Esophagus squamous epithelium (tissue), 4 donors: ENCODE data around the gene TFPT.

Source experiments
- POLR2A ChIP-seq, 4 donors: fragments of 450-650 bp; IDR thresholded peaks; one replicate each; pipeline ENCODE4 v1.6.1; 2017; ENCODE audit warnings: antibody characterized with exemption in 4 of 4, mild to moderate bottlenecking in 4 of 4, moderate library complexity in 3 of 4
- TF ChIP-seq, protein P1 (sequence below), 6 experiments: fragments of 450-650 bp in 4 of 6; fragments of 200-600 bp in 2 of 6; sonication (generic) in 2 of 6; IDR thresholded peaks; one replicate each; pipeline ENCODE4 v1.5.1; 2016 to 2019; ENCODE audit warnings: antibody characterized with exemption in 6 of 6, mild to moderate bottlenecking in 4 of 6, moderate library complexity in 4 of 6

DNA sequence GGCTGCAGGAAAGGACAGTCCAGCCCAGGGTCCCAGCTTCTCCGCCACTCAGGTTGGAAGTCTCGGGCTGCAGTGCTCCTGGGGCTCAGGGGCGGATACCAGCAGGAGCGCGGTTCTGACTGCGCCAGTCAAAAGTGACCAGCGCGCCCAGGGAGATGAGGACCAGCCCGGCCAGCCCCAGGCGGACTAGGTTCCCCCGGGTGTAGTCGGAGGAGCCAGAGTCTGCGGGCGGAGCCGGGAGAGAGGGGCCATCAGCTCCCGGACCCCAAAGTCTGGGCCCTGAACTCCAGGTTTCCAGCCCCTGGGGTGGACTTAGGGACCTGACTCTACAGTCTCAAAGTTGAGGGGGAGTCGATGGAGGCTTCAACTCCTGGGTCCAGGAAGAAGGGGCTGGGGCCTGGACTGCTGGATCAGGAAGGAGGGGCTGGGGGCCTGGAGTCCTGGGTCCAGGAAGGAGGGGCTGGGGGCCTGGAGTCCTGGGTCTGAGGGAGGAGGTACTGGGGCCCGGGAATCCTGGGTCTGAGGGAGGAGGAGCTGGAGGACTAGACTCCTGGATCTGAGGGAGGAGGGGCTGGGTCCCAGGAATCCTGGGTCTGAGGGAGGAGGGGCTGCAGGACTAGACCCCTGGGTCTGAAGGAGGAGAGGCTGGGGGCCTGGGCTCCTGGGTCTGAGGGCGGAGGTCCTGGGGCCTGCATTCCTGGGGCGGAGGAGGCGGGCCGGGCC is 20.2 kb downstream of the TFPT start:
- no peak for TF ChIP-seq POLR2A (IDR thresholded peaks at IDR 0.05)
- TF ChIP-seq, protein P1, sequence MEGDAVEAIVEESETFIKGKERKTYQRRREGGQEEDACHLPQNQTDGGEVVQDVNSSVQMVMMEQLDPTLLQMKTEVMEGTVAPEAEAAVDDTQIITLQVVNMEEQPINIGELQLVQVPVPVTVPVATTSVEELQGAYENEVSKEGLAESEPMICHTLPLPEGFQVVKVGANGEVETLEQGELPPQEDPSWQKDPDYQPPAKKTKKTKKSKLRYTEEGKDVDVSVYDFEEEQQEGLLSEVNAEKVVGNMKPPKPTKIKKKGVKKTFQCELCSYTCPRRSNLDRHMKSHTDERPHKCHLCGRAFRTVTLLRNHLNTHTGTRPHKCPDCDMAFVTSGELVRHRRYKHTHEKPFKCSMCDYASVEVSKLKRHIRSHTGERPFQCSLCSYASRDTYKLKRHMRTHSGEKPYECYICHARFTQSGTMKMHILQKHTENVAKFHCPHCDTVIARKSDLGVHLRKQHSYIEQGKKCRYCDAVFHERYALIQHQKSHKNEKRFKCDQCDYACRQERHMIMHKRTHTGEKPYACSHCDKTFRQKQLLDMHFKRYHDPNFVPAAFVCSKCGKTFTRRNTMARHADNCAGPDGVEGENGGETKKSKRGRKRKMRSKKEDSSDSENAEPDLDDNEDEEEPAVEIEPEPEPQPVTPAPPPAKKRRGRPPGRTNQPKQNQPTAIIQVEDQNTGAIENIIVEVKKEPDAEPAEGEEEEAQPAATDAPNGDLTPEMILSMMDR (IDR thresholded peaks at IDR 0.05): no peak
